ENCODE results near the gene NBPF14.
"Not testable (repeated sequence)": the region's sequence is repeated elsewhere in the genome, so short reads cannot be mapped to it uniquely, and the experiment has no call there.

Gene NBPF14

GRCh38 chr1:148595911-148596310 is at the start of gene NBPF14:
Gene NBPF14, minus strand, starts transcription at chr1:148596011. Its CDS starts 294 bp downstream, at chr1:148595717.
- DNase-seq: not testable (repeated sequence)

GRCh38 chr1:148625451-148625850 is 29.6 kb upstream of the NBPF14 start:
- DNase-seq: not testable (repeated sequence)

- not testable (repeated sequence) for DNase-seq
Measured at GRCh38 chr1:148618216-148618615, 22.4 kb upstream of the NBPF14 start.

- not testable (repeated sequence) for DNase-seq
Measured at GRCh38 chr1:148605266-148605665, 9.5 kb upstream of the NBPF14 start.

- not testable (repeated sequence) for DNase-seq
Measured at GRCh38 chr1:148595360-148595759, 451 bp downstream of the NBPF14 start.

GRCh38 chr1:148591098-148591497 is 4.7 kb downstream of the NBPF14 start:
- not testable (repeated sequence) for DNase-seq

- not testable (repeated sequence) for DNase-seq
Measured at GRCh38 chr1:148532158-148532557, 63.7 kb downstream of the NBPF14 start.

GRCh38 chr1:148529101-148529567 is 66.7 kb downstream of the NBPF14 start:
- peak; percentile 83 for DNase-seq

- not testable (repeated sequence) for DNase-seq
Measured at GRCh38 chr1:148528591-148528990, 67.2 kb downstream of the NBPF14 start.

- DNase-seq: not testable (repeated sequence)
Measured at GRCh38 chr1:148526587-148526986, 69.2 kb downstream of the NBPF14 start.

GRCh38 chr1:148523205-148524144 is 72.3 kb downstream of the NBPF14 start:
- DNase-seq: not testable (repeated sequence)

GRCh38 chr1:148522561-148523204 is 73.1 kb downstream of the NBPF14 start:
- peak; percentile 99 for DNase-seq

- peak; percentile 91 for DNase-seq
Measured at GRCh38 chr1:148522072-148522471, 73.7 kb downstream of the NBPF14 start.

- not testable (repeated sequence) for DNase-seq
Measured at GRCh38 chr1:148514310-148514709, 81.5 kb downstream of the NBPF14 start.

- peak; percentile 66 for DNase-seq
Measured at GRCh38 chr1:148512571-148513184, 83.1 kb downstream of the NBPF14 start.

- not testable (repeated sequence) for DNase-seq
Measured at GRCh38 chr1:148493933-148494332, 101.9 kb downstream of the NBPF14 start.

- not testable (repeated sequence) for DNase-seq
Measured at GRCh38 chr1:148483029-148483428, 112.8 kb downstream of the NBPF14 start, which contains the start of gene PPIAL4G. Gene PPIAL4G, minus strand, starts transcription at chr1:148483302. Its CDS starts 50 bp downstream, at chr1:148483252.
